Endodermal cell (in vitro differentiated cells): ENCODE data around the gene CCDC158. TPM values are rescaled to one million over a fixed set of nuclear protein-coding genes. Genes with fewer than 3 reads are reported as not detected.

Experiments
- DNase-seq: peaks from one replicate; pipeline ENCODE4 v3.0.0-alpha.2; 2017
- H3K27ac ChIP-seq: 2 replicates; pipeline ENCODE4 v1.5.1; 2013; ENCODE audit warnings: mild to moderate bottlenecking, low read depth, low read length, moderate library complexity
- H3K27me3 ChIP-seq: 2 replicates; pipeline ENCODE4 v1.6.1; 2013; ENCODE audit warnings: mild to moderate bottlenecking, low read length, moderate library complexity; ENCODE audit not compliant: insufficient read depth, control insufficient read depth, poor library complexity, severe bottlenecking
- H3K36me3 ChIP-seq: 2 replicates; pipeline ENCODE4 v1.7.0; 2013; ENCODE audit warnings: mild to moderate bottlenecking, low read length, moderate library complexity; ENCODE audit not compliant: control insufficient read depth, insufficient read depth
- H3K4me1 ChIP-seq: one replicate; pipeline ENCODE4 v1.7.0; 2013; ENCODE audit warnings: low read length; ENCODE audit not compliant: control insufficient read depth, insufficient read depth
- H3K4me3 ChIP-seq: 2 replicates; pipeline ENCODE4 v1.5.1; 2013; ENCODE audit warnings: mild to moderate bottlenecking, low read length, moderate library complexity
- H3K9ac ChIP-seq: 2 replicates; pipeline ENCODE4 v1.6.1; 2013; ENCODE audit warnings: mild to moderate bottlenecking, low read length, moderate library complexity; ENCODE audit not compliant: poor library complexity, severe bottlenecking; ENCODE audit errors: extremely low read depth
- H3K9me3 ChIP-seq: 2 replicates; pipeline ENCODE4 v1.6.1; 2013; ENCODE audit warnings: mild to moderate bottlenecking, low read length, moderate library complexity; ENCODE audit not compliant: control insufficient read depth
- H3K27ac Mint-ChIP-seq: 2 replicates; pipeline ENCODE4 v1.8.0; 2020; ENCODE audit warnings: mixed read lengths
- H3K27me3 Mint-ChIP-seq: 2 replicates; pipeline ENCODE4 v1.8.0; 2021; ENCODE audit warnings: mild to moderate bottlenecking, mixed read lengths; ENCODE audit not compliant: insufficient read depth
- H3K36me3 Mint-ChIP-seq: 2 replicates; pipeline ENCODE4 v1.8.0; 2020; ENCODE audit warnings: low read depth, mixed read lengths
- H3K4me1 Mint-ChIP-seq: 2 replicates; pipeline ENCODE4 v1.8.0; 2020; ENCODE audit warnings: mixed read lengths
- H3K4me3 Mint-ChIP-seq: 2 replicates; pipeline ENCODE4 v1.8.0; 2020; ENCODE audit warnings: mild to moderate bottlenecking, moderate library complexity, mixed read lengths
- H3K9me3 Mint-ChIP-seq: 2 replicates; pipeline ENCODE4 v1.8.0; 2020; ENCODE audit warnings: mild to moderate bottlenecking, mixed read lengths
- CTCF ChIP-seq: fragments of 200-600 bp; sonication (generic); conservative IDR thresholded peaks from 2 replicates; pipeline ENCODE4 v1.5.0; 2021; ENCODE audit warnings: antibody characterized with exemption, mild to moderate bottlenecking
- WGBS, 2 experiments: methylation state at CpG; one replicate each; pipeline versions ENCODE4 v1.1.5 to v1.1.7; 2013; ENCODE audit warnings: missing lambda C conversion rate in 2 of 2, mixed read lengths in 1 of 2; ENCODE audit not compliant: insufficient coverage in 1 of 2, insufficient read length in 1 of 2; 5-methylcytosine and 5-hydroxymethylcytosine counted together
- total RNA-seq, 2 donors: library from RNA; stranded (reverse); fragmentation: NEBNext Ultra II Directional in 1 of 2; extraction: Animal tissue kit (Norgen Biotek cat#: 25700) in 1 of 2; gene quantifications; 2 replicates in 1 of 2; 3 replicates in 1 of 2; pipeline ENCODE4 v1.2.1, GENCODE V29; 2021

The CCDC158 gene
- total RNA-seq, 2 donors from 2014 or later = not detected

GRCh38 chr4:76381986-76382385 lies 39.0 kb downstream of the CCDC158 start:
- Histone ChIP-seq H3K36me3 (no peaks in the 10 kb centered on the region), H3K9ac (no peak overlapping the region), H3K27me3 (no peaks in the 10 kb centered on the region), H3K4me3 (no peak overlapping the region), H3K9me3 (no peaks in the 10 kb centered on the region), H3K27ac (no peak overlapping the region), H3K4me1 (no peaks in the 10 kb centered on the region)
- Mint-ChIP-seq H3K4me3 (no peak overlapping the region), H3K36me3 (no peaks in the 10 kb centered on the region), H3K27me3 (no peaks in the 10 kb centered on the region), H3K4me1 (peaks cover 10% of the 10 kb centered on the region), H3K27ac (no peak overlapping the region), H3K9me3 (peaks cover 20% of the 10 kb centered on the region)
- WGBS, 2 experiments = 93 to 94% methylated on average over 2 to 3 of the region's 3 CpGs
- DNase-seq = no peak
- no peak for TF ChIP-seq CTCF

GRCh38 chr4:76380561-76380960 lies 40.4 kb downstream of the CCDC158 start:
- Mint-ChIP-seq H3K4me3 (no peak overlapping the region), H3K36me3 (no peaks in the 10 kb centered on the region), H3K9me3 (peaks cover 20% of the 10 kb centered on the region), H3K27me3 (no peaks in the 10 kb centered on the region), H3K27ac (no peak overlapping the region), H3K4me1 (peaks cover 13% of the 10 kb centered on the region)
- Histone ChIP-seq H3K27ac (no peak overlapping the region), H3K4me3 (no peak overlapping the region), H3K9ac (no peak overlapping the region), H3K4me1 (no peaks in the 10 kb centered on the region), H3K36me3 (no peaks in the 10 kb centered on the region), H3K9me3 (no peaks in the 10 kb centered on the region), H3K27me3 (no peaks in the 10 kb centered on the region)
- DNase-seq = no peak
- no peak for TF ChIP-seq CTCF
- 79 to 85% methylated on average over 6 of the region's 6 CpGs for WGBS, 2 experiments

- H3K27me3 Mint-ChIP-seq = no peaks in the 10 kb centered on the region
- Histone ChIP-seq H3K27me3 (no peaks in the 10 kb centered on the region), H3K4me3 (no peak overlapping the region), H3K36me3 (no peaks in the 10 kb centered on the region), H3K4me1 (no peaks in the 10 kb centered on the region), H3K9me3 (no peaks in the 10 kb centered on the region), H3K27ac (peak overlapping the region; percentile 30), H3K9ac (no peak overlapping the region)
- peak; percentile 76 for DNase-seq
- H3K27ac Mint-ChIP-seq = no peak overlapping the region
- peak; percentile 93 for TF ChIP-seq CTCF
- H3K4me1 Mint-ChIP-seq = peaks cover 13% of the 10 kb centered on the region
- H3K36me3 Mint-ChIP-seq = no peaks in the 10 kb centered on the region
- H3K4me3 Mint-ChIP-seq = no peak overlapping the region
- peaks cover 20% of the 10 kb centered on the region for H3K9me3 Mint-ChIP-seq
- 52 to 63% methylated on average over 5 of the region's 5 CpGs for WGBS, 2 experiments
Measured at GRCh38 chr4:76377911-76378310, 43.0 kb downstream of the CCDC158 start.
